Endothelial cell of umbilical vein (primary cell): ENCODE results near the gene CKS1B. TPM values are rescaled to one million over a fixed set of nuclear protein-coding genes. Genes with fewer than 3 reads are reported as not detected.

ENCODE experiments used
- BruUV-seq: library from RNA; stranded (reverse); fragments of 400-500 nt; replicated peaks from 2 replicates; lab custom pipeline; 2021; lab: Mats Ljungman, UMichigan
- CTCF ChIA-PET: fragments of 300-600, 350-600 bp; sonication (Branson Sonifier 250); formaldehyde crosslinking; loops from one replicate; lab custom pipeline; 2021; ENCODE audit warnings: antibody characterized with exemption, inconsistent platforms; lab: Charles Lee
- POLR2A ChIA-PET: fragments of 300-600, 350-600 bp; sonication (Branson Sonifier 250); formaldehyde crosslinking; loops from one replicate; lab custom pipeline; 2021; ENCODE audit warnings: antibody characterized with exemption, inconsistent platforms; lab: Charles Lee
- DNase-seq: peaks from one replicate; pipeline ENCODE4 v3.0.0-alpha.2; 2011; ENCODE audit warnings: low read depth, low spot score
- FAIRE-seq: peaks from 2 replicates; lab custom pipeline; 2011; peaks lifted over from hg19 to GRCh38; lab: Jason Lieb, UNC
- H2AFZ ChIP-seq: 2 replicates; pipeline ENCODE4 v1.6.0; 2012; ENCODE audit warnings: low read depth, low read length, control low read depth, inconsistent platforms
- H3K27ac ChIP-seq: 2 replicates; pipeline ENCODE4 v1.5.1; 2011; ENCODE audit warnings: low read depth, mild to moderate bottlenecking, control low read depth, low read length, moderate library complexity; ENCODE audit not compliant: insufficient read depth
- H3K27me3 ChIP-seq, 2 experiments: 2 replicates each; pipeline versions ENCODE4 v1.6.0 to v1.6.1; 2011; ENCODE audit warnings: low read length in 2 of 2, mixed read lengths in 1 of 2; ENCODE audit not compliant: control insufficient read depth in 2 of 2, insufficient read depth in 2 of 2
- H3K36me3 ChIP-seq, 2 experiments: 2 replicates in 1 of 2; 3 replicates in 1 of 2; pipeline ENCODE4 v1.5.1; 2011; ENCODE audit warnings: low read length in 2 of 2, mild to moderate bottlenecking in 1 of 2, moderate library complexity in 1 of 2; ENCODE audit not compliant: control insufficient read depth in 2 of 2, insufficient read depth in 2 of 2; ENCODE audit errors: extremely low read depth in 1 of 2
- H3K4me1 ChIP-seq: 3 replicates; pipeline ENCODE4 v1.5.1; 2011; ENCODE audit warnings: mild to moderate bottlenecking, low read length; ENCODE audit not compliant: control insufficient read depth, insufficient read depth; ENCODE audit errors: extremely low read depth
- H3K4me2 ChIP-seq: 2 replicates; pipeline ENCODE4 v1.6.1; 2011; ENCODE audit warnings: low read length, control low read depth, mixed read lengths; ENCODE audit not compliant: insufficient read depth
- H3K4me3 ChIP-seq, 3 experiments: fragments of 200-600 bp in 1 of 3; sonication (generic), shearing (Covaris generic) in 1 of 3; replicated peaks in 1 of 3; 2 replicates each; pipeline ENCODE4 v1.5.1; 2011 to 2016; ENCODE audit warnings: control low read depth in 3 of 3, low read length in 3 of 3, mild to moderate bottlenecking in 2 of 3, inconsistent platforms in 1 of 3, low read depth in 1 of 3, moderate library complexity in 1 of 3; ENCODE audit not compliant: insufficient read depth in 1 of 3
- H3K79me2 ChIP-seq: 2 replicates; pipeline ENCODE4 v1.6.0; 2012; ENCODE audit warnings: low read length, inconsistent platforms; ENCODE audit not compliant: control insufficient read depth, insufficient read depth
- H3K9ac ChIP-seq: replicated peaks from 2 replicates; pipeline ENCODE3; 2011; ENCODE audit warnings: low read length, control low read depth; ENCODE audit not compliant: insufficient read depth; ENCODE audit errors: extremely low read depth
- H3K9me1 ChIP-seq: replicated peaks from 3 replicates; pipeline ENCODE4 v1.6.0; 2011; ENCODE audit warnings: mild to moderate bottlenecking, low read length; ENCODE audit not compliant: control insufficient read depth, insufficient read depth; ENCODE audit errors: extremely low read depth
- H3K9me3 ChIP-seq: replicated peaks from 2 replicates; pipeline ENCODE4 v1.5.1; 2012; ENCODE audit warnings: low read length, inconsistent platforms; ENCODE audit not compliant: control insufficient read depth, insufficient read depth
- H4K20me1 ChIP-seq: replicated peaks from 2 replicates; pipeline ENCODE3; 2011; ENCODE audit warnings: mild to moderate bottlenecking, low read length; ENCODE audit not compliant: control insufficient read depth, insufficient read depth; ENCODE audit errors: extremely low read depth
- CTCF ChIP-seq, 2 donors: IDR thresholded peaks; 1 replicate in 1 of 2; 2 replicates in 1 of 2; pipeline ENCODE4 v1.5.1; 2011; ENCODE audit warnings: low read length in 2 of 2, mild to moderate bottlenecking in 2 of 2, moderate library complexity in 2 of 2, control low read depth in 1 of 2, inconsistent platforms in 1 of 2, low read depth in 1 of 2; ENCODE audit not compliant: insufficient read depth in 1 of 2; ENCODE audit errors: extremely low read depth in 1 of 2
- EZH2 ChIP-seq: IDR thresholded peaks from 2 replicates; pipeline ENCODE4 v1.6.1; 2012; ENCODE audit warnings: borderline replicate concordance, low read depth, mild to moderate bottlenecking, moderate library complexity, low read length, inconsistent platforms; ENCODE audit not compliant: severe bottlenecking
- FOS ChIP-seq: IDR thresholded peaks from 2 replicates; pipeline ENCODE4 v1.6.1; 2011; ENCODE audit warnings: mild to moderate bottlenecking, low read length, moderate library complexity, borderline replicate concordance; ENCODE audit not compliant: insufficient read depth
- GATA2 ChIP-seq: IDR thresholded peaks from 2 replicates; pipeline ENCODE4 v1.7.0; 2011; ENCODE audit warnings: low read depth, mild to moderate bottlenecking, moderate library complexity, mixed read lengths, low read length; ENCODE audit not compliant: insufficient read length, insufficient read depth
- JUN ChIP-seq: IDR thresholded peaks from 2 replicates; pipeline ENCODE4 v1.6.1; 2011; ENCODE audit warnings: borderline replicate concordance, low read depth; ENCODE audit not compliant: insufficient read length, insufficient read depth
- MYC ChIP-seq: IDR thresholded peaks from one replicate; pipeline ENCODE4 v1.6.1; 2011; ENCODE audit warnings: mild to moderate bottlenecking, low read depth, low read length
- POLR2A ChIP-seq: IDR thresholded peaks from 2 replicates; pipeline ENCODE4 v1.6.1; 2012; ENCODE audit warnings: low read depth, mild to moderate bottlenecking, control low read depth, low read length
- POLR2AphosphoS5 ChIP-seq: IDR thresholded peaks from 2 replicates; pipeline ENCODE4 v1.6.1; 2012; ENCODE audit warnings: low read depth, mild to moderate bottlenecking, control low read depth, low read length, moderate library complexity; ENCODE audit not compliant: insufficient read depth
- dilution Hi-C: fragments of 300-500 bp; cut with MboI; formaldehyde crosslinking; loops from one replicate; pipeline ENCODE4 v1.15.0; 2019; ENCODE audit warnings: low sequenced_read_pairs; ENCODE audit not compliant: extremely low pct_ligation_motif_present
- intact Hi-C: fragments of 100-400 bp; cut with micrococcal nuclease; formaldehyde crosslinking; loops from one replicate; pipeline ENCODE4 v1.10.0; 2022
- polyA plus RNA-seq, 4 experiments: library from polyadenylated mRNA; depleted of rRNA in 3 of 4; stranded (reverse) in 3 of 4; unstranded in 1 of 4; fragments of >200 nt; gene quantifications; 2 replicates each; pipeline versions ENCODE4 v1.2.1 to v1.2.3, GENCODE V29; 2011 to 2012; ENCODE audit warnings: missing spikeins in 1 of 4
- total RNA-seq: library from RNA; stranded (reverse); gene quantifications from 2 replicates; pipeline ENCODE4 v1.2.3, GENCODE V29; 2021
- TF ChIP-seq, protein P1 (sequence below): IDR thresholded peaks from 2 replicates; pipeline ENCODE4 v1.6.1; 2011; ENCODE audit not compliant: insufficient read depth, insufficient read length

The CKS1B gene
- total and polyA plus RNA-seq, 2 donors (not counting 3 experiments of a cell fraction or from before 2014, with no cell fraction given), result 126 to 280 TPM

DNA sequence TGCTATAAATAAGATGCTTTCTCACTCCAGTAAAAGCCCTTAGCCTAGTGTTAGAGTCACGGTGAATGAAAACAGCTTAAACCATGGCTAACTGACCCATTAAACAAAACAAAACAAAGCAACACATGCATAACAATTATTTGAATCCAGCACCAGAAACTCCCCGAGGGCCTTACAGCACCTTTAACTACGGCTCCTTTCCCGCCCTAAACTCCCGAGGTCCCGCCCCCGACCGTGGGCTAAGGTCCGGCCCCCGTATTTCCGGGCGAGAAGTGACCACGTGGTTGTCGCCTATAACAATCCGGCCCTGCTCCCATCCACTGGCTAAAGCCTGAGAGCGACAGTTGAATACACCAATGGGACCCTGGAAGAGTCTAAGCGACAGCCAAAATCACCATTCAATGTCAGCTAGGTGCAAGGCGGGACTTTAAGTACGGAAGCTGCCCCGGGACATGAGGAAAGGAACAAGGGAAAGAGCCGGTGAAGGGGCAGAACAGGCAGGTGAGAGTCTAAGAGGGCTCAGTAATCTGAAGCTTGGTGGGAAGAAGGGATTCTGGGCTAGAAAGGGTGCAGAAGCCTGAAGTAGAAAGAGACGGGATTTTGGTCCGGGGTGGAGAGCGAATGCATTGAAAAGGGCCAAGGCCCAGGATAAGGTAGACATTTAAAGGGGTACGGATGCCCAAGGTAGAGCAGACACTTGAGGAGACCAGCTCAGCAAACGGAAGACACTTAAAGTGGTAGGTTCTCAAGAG, 8.6 kb downstream of the CKS1B start, which contains the start of gene FLAD1:
TSS of gene FLAD1 (plus strand) at position 448 of the 752 bp plus-strand sequence. CDS start 351 bp downstream, outside the sequence.
- ChIA-PET CTCF (interaction anchor here (0.6 to 1.8 kb wide), 13 partner anchors 9 to 88 kb away, joined by 3 to 8 read pairs (median 4); partner anchors contain the start of genes ADAM15, CKS1B, LENEP and PBXIP1), POLR2A (interaction anchor here (1.4 kb wide), 1 partner anchor 9 kb away, joined by 4 read pairs; no protein-coding TSS in a partner anchor)
- intact Hi-C loops (loop anchor here (1.0 kb wide), 2 partner anchors 9 to 21 kb away; partner anchors contain the start of gene CKS1B), dilution Hi-C loops (no loop called here)
- peak within 1 kb of the TSS; percentile 61 for H2AFZ ChIP-seq
- H3K27ac ChIP-seq, result peak within 1 kb of the TSS; percentile 39
- H3K36me3 ChIP-seq, result peaks cover 0 to 6% of the 10 kb centered on the region in 2 experiments
- H3K79me2 ChIP-seq, result peaks cover 23% of the 10 kb centered on the region
- peak within 1 kb of the TSS; percentile 79 for H3K9ac ChIP-seq
- no peaks in the 10 kb centered on the region for H3K9me1 ChIP-seq
- H4K20me1 ChIP-seq, result no peaks in the 10 kb centered on the region
- FAIRE-seq, result peak; percentile 97
- H3K27me3 ChIP-seq, result no peaks in the 10 kb centered on the region
- no peak for TF ChIP-seq MYC
- TF ChIP-seq EZH2, result no peak
- TF ChIP-seq CTCF (IDR thresholded peaks at IDR 0.05; ENCODE audit: extremely low read depth in 1 of 2, insufficient read depth in 1 of 2, low read depth in 1 of 2, low read length in 2 of 2), result no peak
- no peak for TF ChIP-seq FOS
- peak; percentile 56 for TF ChIP-seq POLR2A
- TF ChIP-seq, protein P1, sequence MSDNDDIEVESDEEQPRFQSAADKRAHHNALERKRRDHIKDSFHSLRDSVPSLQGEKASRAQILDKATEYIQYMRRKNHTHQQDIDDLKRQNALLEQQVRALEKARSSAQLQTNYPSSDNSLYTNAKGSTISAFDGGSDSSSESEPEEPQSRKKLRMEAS, result peak; percentile 98
- no peak for TF ChIP-seq JUN
- TF ChIP-seq POLR2AphosphoS5, result peak; percentile 47
- TF ChIP-seq GATA2, result no peak
- peak within 1 kb of the TSS; percentile 88 for H3K4me2 ChIP-seq
- no peaks in the 10 kb centered on the region for H3K9me3 ChIP-seq
- peak within 1 kb of the TSS; percentile 67 to 98 (median 92) for H3K4me3 ChIP-seq
- no TSS peak for BruUV-seq
- DNase-seq, result peak; percentile 100
- peaks cover 11% of the 10 kb centered on the region for H3K4me1 ChIP-seq
